IMR-90 (cell line): ENCODE results near the gene NFKB1.

ENCODE experiments used
- FOS ChIP-seq: fragments of 150-350 bp; IDR thresholded peaks from 2 replicates; pipeline ENCODE4 v1.6.1; 2016; ENCODE audit warnings: low read depth, low read length
- RCOR1 ChIP-seq: IDR thresholded peaks from 2 replicates; pipeline ENCODE4 v1.6.1; 2012; ENCODE audit warnings: mild to moderate bottlenecking, low read length, improper control_type of control experiment; ENCODE audit not compliant: insufficient replicate concordance
- TF ChIP-seq, protein P1 (sequence below): conservative IDR thresholded peaks from 2 replicates; pipeline ENCODE4 v1.5.1; 2012; ENCODE audit warnings: mild to moderate bottlenecking, low read depth, low read length, improper control_type of control experiment

DNA sequence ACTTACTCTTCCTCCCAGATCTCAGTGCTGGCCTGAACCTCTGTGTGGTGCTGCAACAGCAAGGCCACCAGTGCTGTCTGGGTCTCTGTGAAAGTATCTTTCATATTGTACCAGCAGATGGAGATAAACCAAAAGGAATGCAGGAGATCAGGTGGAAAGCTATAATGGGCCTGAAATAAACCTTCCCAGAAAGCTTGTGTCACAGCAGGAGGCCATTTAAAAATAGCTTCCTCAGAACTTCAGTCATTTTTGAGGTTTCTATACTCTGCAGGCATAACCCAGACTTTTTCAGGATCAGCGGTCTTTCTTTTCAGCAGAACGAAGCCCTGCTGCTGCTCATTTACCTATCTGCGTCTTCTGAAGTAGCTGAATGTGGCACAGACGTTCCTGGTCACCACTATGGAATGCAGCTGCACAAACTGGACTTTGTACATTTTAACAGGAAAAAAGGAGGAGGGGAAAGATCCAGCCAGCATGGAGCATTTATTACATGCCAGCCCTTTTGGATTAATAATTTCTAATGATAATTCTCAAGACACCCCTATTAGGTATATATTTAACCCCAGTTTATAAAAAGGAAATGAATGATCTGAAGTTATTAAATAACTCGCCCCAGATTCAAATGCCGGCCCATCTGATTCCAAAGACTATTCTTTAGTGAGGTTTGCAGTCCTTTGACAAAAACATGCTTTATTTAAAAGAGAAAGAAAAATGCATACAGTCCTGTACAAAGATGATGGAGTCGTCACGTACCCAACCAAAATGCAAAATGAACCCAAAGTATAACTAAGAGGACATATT is 119.7 kb downstream of the NFKB1 start:
- TF ChIP-seq, protein P1, sequence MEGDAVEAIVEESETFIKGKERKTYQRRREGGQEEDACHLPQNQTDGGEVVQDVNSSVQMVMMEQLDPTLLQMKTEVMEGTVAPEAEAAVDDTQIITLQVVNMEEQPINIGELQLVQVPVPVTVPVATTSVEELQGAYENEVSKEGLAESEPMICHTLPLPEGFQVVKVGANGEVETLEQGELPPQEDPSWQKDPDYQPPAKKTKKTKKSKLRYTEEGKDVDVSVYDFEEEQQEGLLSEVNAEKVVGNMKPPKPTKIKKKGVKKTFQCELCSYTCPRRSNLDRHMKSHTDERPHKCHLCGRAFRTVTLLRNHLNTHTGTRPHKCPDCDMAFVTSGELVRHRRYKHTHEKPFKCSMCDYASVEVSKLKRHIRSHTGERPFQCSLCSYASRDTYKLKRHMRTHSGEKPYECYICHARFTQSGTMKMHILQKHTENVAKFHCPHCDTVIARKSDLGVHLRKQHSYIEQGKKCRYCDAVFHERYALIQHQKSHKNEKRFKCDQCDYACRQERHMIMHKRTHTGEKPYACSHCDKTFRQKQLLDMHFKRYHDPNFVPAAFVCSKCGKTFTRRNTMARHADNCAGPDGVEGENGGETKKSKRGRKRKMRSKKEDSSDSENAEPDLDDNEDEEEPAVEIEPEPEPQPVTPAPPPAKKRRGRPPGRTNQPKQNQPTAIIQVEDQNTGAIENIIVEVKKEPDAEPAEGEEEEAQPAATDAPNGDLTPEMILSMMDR, result peak; percentile 72
- no peak for TF ChIP-seq FOS
- no peak for TF ChIP-seq RCOR1
